A673 (cell line): ENCODE measurements around the gene DLEC1. TPM values are rescaled to one million over a fixed set of nuclear protein-coding genes. Genes with fewer than 3 reads are reported as not detected.

Source experiments
- BruUV-seq: library from RNA; stranded (reverse); fragments of 400-500 nt; replicated peaks from 2 replicates; lab custom pipeline; 2021; lab: Mats Ljungman, UMichigan
- CTCF ChIA-PET: fragments of 300-600 bp; sonication (Branson Sonifier 250); formaldehyde crosslinking; loops from one replicate; lab custom pipeline; 2022; ENCODE audit warnings: antibody characterized with exemption; lab: Charles Lee
- POLR2A ChIA-PET: fragments of 300-600 bp; sonication (Branson Sonifier 250); formaldehyde crosslinking; loops from one replicate; lab custom pipeline; 2022; ENCODE audit warnings: antibody characterized with exemption; ENCODE audit not compliant: low non-redundant PET; lab: Charles Lee
- DNase-seq: peaks from one replicate; pipeline ENCODE4 v3.0.0-alpha.2; 2015; ENCODE audit warnings: low spot score
- H3K27ac ChIP-seq: fragments of 200-600 bp; sonication (generic); 2 replicates; pipeline ENCODE4 v1.5.1; 2016; ENCODE audit warnings: mixed run types, low read depth, mild to moderate bottlenecking, mixed read lengths, antibody characterized with exemption, low read length; ENCODE audit not compliant: poor library complexity, severe bottlenecking
- H3K27me3 ChIP-seq: fragments of 200-600 bp; sonication (generic); replicated peaks from 2 replicates; pipeline ENCODE4 v1.6.1; 2017; ENCODE audit warnings: mixed run types, low read depth, mild to moderate bottlenecking, mixed read lengths, antibody characterized with exemption, low read length; ENCODE audit not compliant: insufficient read depth, poor library complexity
- H3K36me3 ChIP-seq: fragments of 200-600 bp; sonication (generic); 2 replicates; pipeline ENCODE4 v1.6.1; 2016; ENCODE audit warnings: mixed run types, mild to moderate bottlenecking, mixed read lengths, antibody characterized with exemption, low read length; ENCODE audit not compliant: insufficient read depth, poor library complexity, severe bottlenecking
- H3K4me1 ChIP-seq: fragments of 200-600 bp; sonication (generic); 2 replicates; pipeline ENCODE4 v1.6.1; 2017; ENCODE audit warnings: mixed run types, mild to moderate bottlenecking, mixed read lengths, antibody characterized with exemption, low read length; ENCODE audit not compliant: insufficient read depth, poor library complexity, severe bottlenecking
- H3K4me3 ChIP-seq: fragments of 200-600 bp; sonication (generic); 2 replicates; pipeline ENCODE4 v1.5.1; 2016; ENCODE audit warnings: low read depth, mixed run types, mild to moderate bottlenecking, mixed read lengths, low read length; ENCODE audit not compliant: poor library complexity, severe bottlenecking
- H3K9me3 ChIP-seq: fragments of 200-600 bp; sonication (generic); 2 replicates; pipeline ENCODE4 v1.6.1; 2016; ENCODE audit warnings: mixed run types, low read depth, mild to moderate bottlenecking, mixed read lengths, antibody characterized with exemption, low read length; ENCODE audit not compliant: poor library complexity, severe bottlenecking
- CTCF ChIP-seq: fragments of 300-800, 200-600 bp; sonication (generic); conservative IDR thresholded peaks from 2 replicates; pipeline ENCODE4 v1.5.1; 2017; ENCODE audit warnings: low read depth, mild to moderate bottlenecking, antibody characterized with exemption, low read length, moderate library complexity, mixed read lengths
- EZH2 ChIP-seq: fragments of 200-600 bp; sonication (generic); IDR thresholded peaks from 2 replicates; pipeline ENCODE4 v1.6.1; 2017; ENCODE audit warnings: borderline replicate concordance, low read depth, mild to moderate bottlenecking, mixed read lengths, antibody characterized with exemption, low read length; ENCODE audit not compliant: poor library complexity, severe bottlenecking
- intact Hi-C: fragments of 100-400 bp; cut with micrococcal nuclease; formaldehyde crosslinking; loops from one replicate; pipeline ENCODE4 v1.10.0; 2022; ENCODE audit not compliant: unreplicated experiment
- total RNA-seq: library from RNA; stranded (reverse); gene quantifications from 2 replicates; pipeline ENCODE4 v1.2.3, GENCODE V29; 2021

The DLEC1 gene
- total RNA-seq, 1 experiment from 2014 or later, result not detected

- intact Hi-C loops, result no loop called here
- H3K9me3 ChIP-seq, result no peaks in the 10 kb centered on the region
- no peaks in the 10 kb centered on the region for H3K27me3 ChIP-seq
- DNase-seq, result peak; percentile 13
- TSS peak; percentile 32 for BruUV-seq
- H3K27ac ChIP-seq, result peak overlapping the region; percentile 57
- H3K4me3 ChIP-seq, result no peak overlapping the region
- POLR2A ChIA-PET, result no interaction called here
- peaks cover 6% of the 10 kb centered on the region for H3K4me1 ChIP-seq
- no peak for TF ChIP-seq CTCF
- no peak for TF ChIP-seq EZH2
- CTCF ChIA-PET, result no interaction called here
- no peaks in the 10 kb centered on the region for H3K36me3 ChIP-seq
Measured at GRCh38 chr3:38168151-38169026, 129.4 kb downstream of the DLEC1 start.

- DNase-seq, result no peak
- POLR2A ChIA-PET, result no interaction called here
- H3K4me3 ChIP-seq, result no peak overlapping the region
Measured at GRCh38 chr3:38169027-38169317, 130.0 kb downstream of the DLEC1 start.

GRCh38 chr3:38170722-38171121 lies 131.7 kb downstream of the DLEC1 start:
- H3K27ac ChIP-seq, result no peak overlapping the region
- CTCF ChIA-PET, result no interaction called here
- TF ChIP-seq CTCF, result no peak
- TF ChIP-seq EZH2, result no peak
- H3K4me3 ChIP-seq, result no peak overlapping the region
- H3K9me3 ChIP-seq, result no peaks in the 10 kb centered on the region
- POLR2A ChIA-PET, result no interaction called here
- no peaks in the 10 kb centered on the region for H3K36me3 ChIP-seq
- no peak for DNase-seq
- H3K4me1 ChIP-seq, result peaks cover 6% of the 10 kb centered on the region
- no TSS peak for BruUV-seq
- H3K27me3 ChIP-seq, result no peaks in the 10 kb centered on the region
- intact Hi-C loops, result no loop called here

More at GRCh38 chr3:38169027-38169317, 130.0 kb downstream of the DLEC1 start:
- H3K27ac ChIP-seq, result peak overlapping the region; percentile 57
- BruUV-seq, result no TSS peak
- TF ChIP-seq EZH2, result no peak
- no peak for TF ChIP-seq CTCF
- no peaks in the 10 kb centered on the region for H3K36me3 ChIP-seq
- no peaks in the 10 kb centered on the region for H3K9me3 ChIP-seq
- H3K27me3 ChIP-seq, result no peaks in the 10 kb centered on the region
- intact Hi-C loops, result no loop called here
- peaks cover 6% of the 10 kb centered on the region for H3K4me1 ChIP-seq
- CTCF ChIA-PET, result no interaction called here
